ENCODE measurements around the gene FPR3. TPM values are rescaled to one million over a fixed set of nuclear protein-coding genes. Genes with fewer than 3 reads are reported as not detected.

Gene FPR3
- total and polyA plus RNA-seq, 9 of the 15 experiments (the other 6 are each of a cell fraction or from before 2014, with no cell fraction given), result 0.08 to 0.51 (median 0.22) TPM; not detected in 1

GRCh38 chr19:51796195-51796679 is 1.3 kb downstream of the FPR3 start (continued):
- no peak for TF ChIP-seq E4F1 (CRISPR knock-in tag; IDR thresholded peaks at IDR 0.05; ENCODE audit: borderline replicate concordance)
- TF ChIP-seq TEAD2 (tag; IDR thresholded peaks at IDR 0.05), result no peak
- peak; percentile 94 for TF ChIP-seq DPF2 (IDR thresholded peaks at IDR 0.05)
- TF ChIP-seq THRA (IDR thresholded peaks at IDR 0.05), result no peak
- TF ChIP-seq KLF13 (tag; IDR thresholded peaks at IDR 0.05; ENCODE audit: borderline replicate concordance, low read depth), result no peak
- no peak for TF ChIP-seq ELF1 (tag; IDR thresholded peaks at IDR 0.05)
- peak; percentile 86 for TF ChIP-seq POLR2AphosphoS5 (IDR thresholded peaks at IDR 0.05; ENCODE audit: control insufficient read depth, insufficient read depth, low read depth, low read length)
- TF ChIP-seq TAF1 (IDR thresholded peaks at IDR 0.05; ENCODE audit: control insufficient read depth, extremely low read depth, insufficient read depth, low read length, severe bottlenecking), result no peak
- peak; percentile 90 for TF ChIP-seq SOX6 (IDR thresholded peaks at IDR 0.05)
- TF ChIP-seq CBFA2T2 (conservative IDR thresholded peaks at IDR 0.05), result peak; percentile 92
- TF ChIP-seq HDAC3 (IDR thresholded peaks at IDR 0.05; ENCODE audit: borderline replicate concordance, partially characterized antibody), result peak; percentile 40
- TF ChIP-seq ELF4 (CRISPR knock-in tag; IDR thresholded peaks at IDR 0.05), result 0 out of 2 replicates have a peak, but pooled peaks have one; percentile 56
- peak; percentile 81 for TF ChIP-seq NFIC (IDR thresholded peaks at IDR 0.05)
- TF ChIP-seq NFATC3 (IDR thresholded peaks at IDR 0.05), result no peak
- TF ChIP-seq RUNX1 (IDR thresholded peaks at IDR 0.05; ENCODE audit: low read depth), result no peak
- TF ChIP-seq MITF (IDR thresholded peaks at IDR 0.05), result no peak
- no peak for TF ChIP-seq SUPT5H (IDR thresholded peaks at IDR 0.05)
- TF ChIP-seq NBN (IDR thresholded peaks at IDR 0.05; ENCODE audit: low read depth), result peak; percentile 43; the same call in 1 of the 2 replicates
- TF ChIP-seq RBM17 (IDR thresholded peaks at IDR 0.05; ENCODE audit: borderline replicate concordance, low read depth, low read length), result no peak
- TF ChIP-seq JUN (IDR thresholded peaks at IDR 0.05; ENCODE audit: borderline replicate concordance, low read depth, low read length), result no peak
- no peak for TF ChIP-seq JUN (CRISPR knock-in tag; IDR thresholded peaks at IDR 0.05; ENCODE audit: borderline replicate concordance)
- TF ChIP-seq ZNF561 (CRISPR knock-in tag; conservative IDR thresholded peaks at IDR 0.05), result no peak
- peak; percentile 57 for TF ChIP-seq NFE2 (IDR thresholded peaks at IDR 0.05; ENCODE audit: low read depth)
- TF ChIP-seq ZNF280A (IDR thresholded peaks at IDR 0.05; ENCODE audit: low read depth, partially characterized antibody), result no peak
- TF ChIP-seq SETDB1 (IDR thresholded peaks at IDR 0.05; ENCODE audit: low read length), result no peak
